Upper lobe of left lung (tissue), 4 donors: Measurements from ENCODE around the gene VWA8.

ENCODE experiments used
- CTCF ChIP-seq, 6 experiments: fragments of 450-650 bp in 4 of 6; fragments of 200-600 bp in 2 of 6; sonication (generic) in 2 of 6; IDR thresholded peaks; one replicate each; pipeline ENCODE4 v1.5.1; 2016 to 2019; ENCODE audit warnings: antibody characterized with exemption in 6 of 6
- POLR2A ChIP-seq, 4 donors: fragments of 450-650 bp; IDR thresholded peaks; one replicate each; pipeline ENCODE4 v1.5.1; 2016 to 2017; ENCODE audit warnings: antibody characterized with exemption in 4 of 4, mild to moderate bottlenecking in 2 of 4

- TF ChIP-seq CTCF (IDR thresholded peaks at IDR 0.05) (no peak), POLR2A (IDR thresholded peaks at IDR 0.05) (no peak)
These were observed 51.4 kb downstream of the VWA8 start for GRCh38 chr13:41909506-41909905.
